ENCODE measurements around the gene SNX1.
"Not testable (repeated sequence)": the region's sequence is repeated elsewhere in the genome, so short reads cannot be mapped to it uniquely, and the experiment has no call there.

Gene SNX1

DNA sequence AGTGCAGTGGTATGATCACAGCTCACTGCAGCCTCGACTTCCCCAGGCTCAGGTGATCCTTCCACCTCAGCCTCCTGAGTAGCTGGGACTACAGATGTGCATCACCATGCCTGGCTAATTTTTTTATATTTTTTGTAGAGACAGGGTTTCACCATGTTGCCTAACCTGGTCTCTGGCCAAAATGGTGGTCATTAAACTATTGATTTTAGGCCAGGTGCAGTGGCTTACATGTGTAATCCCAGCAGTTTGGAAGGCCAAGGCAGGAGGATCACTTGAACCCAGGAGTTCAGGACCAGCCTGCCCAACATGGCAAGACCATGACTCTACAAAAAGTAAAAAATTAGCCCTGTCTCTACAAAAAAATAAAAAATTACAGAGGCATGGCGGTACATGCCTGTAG, 24.5 kb downstream of the SNX1 start:
- not testable (repeated sequence) for DNase-seq

DNA sequence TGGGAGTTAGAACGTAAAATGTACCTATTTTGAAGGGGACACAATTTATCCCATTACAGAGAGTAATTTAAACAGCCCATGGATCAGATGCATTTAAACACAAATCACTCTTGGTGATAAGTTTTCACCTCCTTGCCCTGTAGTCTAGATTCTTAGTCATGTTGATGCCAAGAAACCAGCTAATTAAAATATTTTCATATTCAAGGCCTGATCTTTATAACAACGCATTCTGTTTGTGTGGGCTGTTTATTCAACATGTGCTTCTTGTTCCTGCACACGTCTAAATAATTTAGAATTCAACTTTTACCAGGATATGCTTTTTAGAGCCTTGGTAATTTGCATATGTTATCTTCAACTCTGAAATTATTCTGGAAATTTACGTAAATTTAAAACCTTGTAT, 25.8 kb downstream of the SNX1 start:
- DNase-seq: no peak

DNA sequence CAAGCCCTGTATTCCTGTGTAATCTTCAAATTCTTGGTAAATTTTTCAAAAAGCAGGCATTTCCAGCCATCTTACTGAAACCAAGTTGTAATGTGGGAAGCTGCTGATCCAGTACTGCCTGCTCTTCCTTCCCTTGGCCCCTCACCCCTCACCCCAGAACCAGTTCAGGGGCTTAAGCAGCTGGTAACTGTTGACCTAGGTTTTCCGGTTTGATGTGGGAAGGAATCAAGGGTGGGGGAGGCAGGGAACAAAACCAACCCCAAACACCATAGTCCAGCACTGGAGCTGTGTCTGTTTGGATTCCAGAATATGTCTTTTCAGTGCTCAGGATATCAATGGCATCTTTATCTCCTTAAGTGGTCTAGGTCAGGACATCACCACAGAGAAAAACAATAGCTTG, 26.7 kb downstream of the SNX1 start:
- DNase-seq: no peak

GRCh38 chr15:64122936-64123351, 27.2 kb downstream of the SNX1 start:
- no peak for DNase-seq

DNA sequence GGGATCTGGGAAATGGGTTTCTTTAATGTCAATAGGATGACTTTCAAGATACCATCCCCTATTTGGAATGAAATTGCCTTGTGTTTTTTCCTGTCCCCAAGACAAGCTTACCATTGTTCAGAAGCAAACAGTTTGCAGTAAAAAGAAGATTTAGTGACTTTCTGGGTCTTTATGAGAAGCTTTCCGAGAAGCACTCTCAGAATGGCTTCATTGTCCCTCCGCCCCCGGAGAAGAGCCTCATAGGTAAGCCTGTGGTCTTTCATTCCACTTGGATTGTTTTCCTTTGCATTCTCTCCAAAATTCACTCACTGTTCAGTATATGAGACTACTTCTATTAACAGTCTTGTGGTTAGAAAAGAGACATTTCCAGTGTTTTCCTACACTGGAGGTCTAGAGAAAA, 30.2 kb downstream of the SNX1 start:
- no peak for DNase-seq

DNA sequence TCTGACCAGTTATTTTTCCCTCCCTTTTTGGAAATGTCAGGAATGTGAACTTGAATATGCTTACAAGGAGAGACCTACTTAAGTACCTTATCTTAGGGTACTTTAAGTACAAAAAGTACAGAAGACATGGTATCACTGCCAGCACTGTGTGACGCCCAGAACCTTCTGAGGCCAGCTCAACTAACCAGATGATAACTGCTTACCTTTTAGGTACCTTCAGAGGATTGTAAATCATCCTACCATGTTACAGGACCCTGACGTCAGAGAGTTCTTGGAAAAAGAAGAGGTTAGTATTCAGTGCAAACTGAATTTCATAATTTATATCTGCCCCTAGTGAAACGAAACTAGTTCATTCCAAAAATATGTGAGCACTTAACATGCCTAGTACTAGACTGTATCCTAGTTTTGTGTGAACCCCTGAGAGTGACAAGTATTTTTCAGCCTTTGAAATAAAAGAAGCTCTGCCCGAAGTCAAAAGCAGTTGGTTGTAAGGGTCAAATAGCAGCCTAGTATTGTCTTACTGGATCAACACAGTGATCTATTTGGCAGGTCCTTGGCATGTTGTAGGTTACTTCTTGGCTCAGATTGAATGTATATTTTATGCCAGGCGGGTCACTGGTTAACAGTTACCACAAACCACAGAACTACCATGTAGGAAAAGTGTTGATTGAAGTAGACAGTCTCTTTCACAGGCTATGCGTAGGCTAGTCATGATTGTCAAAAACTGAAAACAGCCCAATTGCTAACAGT, 31.9 kb downstream of the SNX1 start:
- DNase-seq: no peak

DNA sequence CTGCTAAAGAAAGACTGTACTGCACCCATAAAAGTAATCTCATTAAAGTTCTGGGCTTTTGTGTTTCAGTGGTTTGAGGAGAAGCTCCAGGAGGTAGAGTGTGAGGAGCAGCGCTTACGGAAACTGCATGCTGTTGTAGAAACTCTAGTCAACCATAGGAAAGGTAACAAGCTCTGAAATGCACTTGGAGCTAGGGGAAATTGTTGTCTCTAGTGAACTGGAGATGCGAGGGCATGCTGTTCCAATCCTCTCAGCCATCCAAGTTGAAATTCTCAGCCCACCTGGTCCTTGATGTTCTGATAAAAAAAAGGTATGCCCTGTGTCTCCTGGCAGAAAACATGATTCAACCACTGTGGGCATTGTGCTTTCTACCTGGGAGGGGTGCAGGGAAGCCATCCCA, 34.4 kb downstream of the SNX1 start:
- DNase-seq: no peak

DNA sequence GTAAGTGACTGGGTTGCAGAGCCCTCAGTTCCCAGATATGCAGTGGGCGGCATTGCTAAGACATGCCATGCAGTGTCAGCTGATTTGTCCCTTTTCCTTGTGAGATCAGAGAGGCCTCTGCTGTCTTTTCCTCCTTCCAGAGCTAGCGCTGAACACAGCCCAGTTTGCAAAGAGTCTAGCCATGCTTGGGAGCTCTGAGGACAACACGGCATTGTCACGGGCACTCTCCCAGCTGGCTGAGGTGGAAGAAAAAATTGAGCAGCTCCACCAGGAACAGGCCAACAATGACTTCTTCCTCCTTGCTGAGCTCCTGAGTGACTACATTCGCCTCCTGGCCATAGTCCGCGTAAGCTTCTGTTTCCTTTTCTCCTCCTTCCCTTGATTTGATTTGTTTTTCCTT, 35.8 kb downstream of the SNX1 start:
- DNase-seq: no peak

DNA sequence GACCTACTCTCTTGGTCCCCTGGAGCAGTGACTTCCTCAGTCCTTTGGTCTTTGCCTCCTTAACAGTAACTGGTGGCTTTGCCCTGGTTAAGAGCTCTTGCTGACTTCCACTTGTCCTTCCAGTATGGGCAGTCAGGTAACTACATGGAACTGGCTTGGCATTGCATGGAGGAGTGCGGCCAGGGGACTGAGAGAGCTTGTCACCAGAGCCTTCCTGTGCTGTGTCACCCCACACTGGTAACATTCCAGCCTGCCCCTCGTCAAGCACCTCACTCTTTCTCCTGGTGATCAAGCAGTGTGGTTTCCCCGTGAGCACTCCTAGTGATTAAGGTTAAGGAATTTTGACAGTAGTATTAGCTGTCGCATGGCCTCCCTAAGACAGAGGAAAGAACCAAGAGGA, 36.4 kb downstream of the SNX1 start:
- DNase-seq: no peak

DNA sequence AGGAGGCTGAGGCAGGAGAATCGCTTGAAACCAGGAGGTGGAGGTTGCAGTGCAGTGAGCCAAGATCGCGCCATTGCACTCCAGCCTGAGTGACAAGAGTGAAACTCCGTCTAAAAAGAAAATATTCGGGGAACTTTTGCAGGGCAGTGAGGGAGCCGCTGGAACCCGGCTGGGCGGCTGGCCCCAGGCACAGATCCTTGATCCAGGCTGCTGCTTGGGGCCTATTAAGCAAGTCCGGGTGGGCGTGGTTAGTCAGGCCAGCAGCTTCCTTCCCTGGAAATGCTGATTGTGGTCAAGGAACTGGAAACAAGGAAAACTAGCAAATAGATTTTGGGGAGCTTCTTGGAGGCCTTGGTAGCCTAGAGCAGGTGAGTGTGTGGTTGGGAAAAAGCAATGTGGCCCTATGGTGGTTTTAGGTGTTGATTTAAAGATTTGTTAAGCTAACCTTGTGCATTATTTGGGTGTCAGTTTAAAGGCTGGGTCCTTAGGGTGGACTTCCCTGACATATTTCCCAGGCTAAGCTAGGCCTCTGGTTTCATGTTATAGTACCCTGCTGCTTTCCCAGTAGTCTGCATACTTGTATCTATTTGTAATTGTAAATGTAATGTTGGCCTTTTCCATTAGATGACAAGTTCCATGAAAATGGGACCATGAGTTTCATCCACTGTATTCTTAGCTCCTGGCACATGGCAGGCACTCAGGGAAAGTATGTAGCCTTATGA, 38.0 kb downstream of the SNX1 start:
- DNase-seq: no peak

- no peak for DNase-seq
Observed at GRCh38 chr15:64134345-64134829, 38.6 kb downstream of the SNX1 start.

DNA sequence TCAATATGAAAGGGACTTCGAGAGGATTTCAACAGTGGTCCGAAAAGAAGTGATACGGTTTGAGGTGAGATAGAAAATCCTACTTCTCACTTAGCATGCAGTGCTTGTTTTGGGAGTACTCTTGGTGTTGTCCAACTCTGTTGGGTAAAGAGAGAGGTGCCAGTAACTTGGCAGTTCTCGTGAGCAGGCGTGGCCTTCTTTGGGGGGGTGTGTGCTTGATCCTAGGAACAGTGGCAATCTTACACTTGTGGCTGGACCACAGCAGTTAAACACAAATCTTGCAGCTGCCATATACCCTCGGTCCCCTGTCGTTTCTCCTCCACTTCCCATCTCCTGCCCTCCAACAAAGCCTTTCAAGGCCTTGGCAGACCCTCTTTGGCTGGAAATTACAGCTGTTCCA, 40.6 kb downstream of the SNX1 start:
- DNase-seq: no peak

DNA sequence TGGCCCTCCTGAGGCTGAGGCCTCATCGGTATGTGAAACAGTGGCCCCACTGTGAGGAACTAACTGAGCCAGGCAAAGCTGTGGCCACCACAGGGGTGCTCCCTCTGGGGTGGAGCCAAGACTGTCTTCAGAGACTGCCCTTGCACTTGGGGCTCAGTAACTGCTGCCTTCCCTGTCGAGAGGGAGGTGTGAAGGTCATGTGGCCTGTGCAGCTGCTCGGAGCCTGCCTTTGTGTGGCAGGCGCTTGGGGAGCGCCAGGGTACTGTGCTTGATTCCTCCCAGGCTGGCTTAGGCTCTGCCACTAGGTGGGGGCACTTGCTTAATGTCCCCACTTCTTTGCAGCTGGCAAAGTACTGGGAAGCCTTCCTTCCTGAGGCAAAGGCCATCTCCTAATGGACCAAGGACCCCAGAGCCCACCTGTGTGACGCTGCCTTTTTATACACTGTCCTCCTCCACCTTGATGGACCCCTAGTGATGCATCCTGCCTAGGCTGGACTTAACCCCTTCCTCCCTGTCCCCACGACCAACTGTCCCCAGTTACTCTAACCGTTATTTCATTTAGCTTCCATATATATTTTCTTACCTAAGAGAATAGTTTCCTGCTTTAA, 41.5 kb downstream of the SNX1 start:
- DNase-seq: no peak

DNA sequence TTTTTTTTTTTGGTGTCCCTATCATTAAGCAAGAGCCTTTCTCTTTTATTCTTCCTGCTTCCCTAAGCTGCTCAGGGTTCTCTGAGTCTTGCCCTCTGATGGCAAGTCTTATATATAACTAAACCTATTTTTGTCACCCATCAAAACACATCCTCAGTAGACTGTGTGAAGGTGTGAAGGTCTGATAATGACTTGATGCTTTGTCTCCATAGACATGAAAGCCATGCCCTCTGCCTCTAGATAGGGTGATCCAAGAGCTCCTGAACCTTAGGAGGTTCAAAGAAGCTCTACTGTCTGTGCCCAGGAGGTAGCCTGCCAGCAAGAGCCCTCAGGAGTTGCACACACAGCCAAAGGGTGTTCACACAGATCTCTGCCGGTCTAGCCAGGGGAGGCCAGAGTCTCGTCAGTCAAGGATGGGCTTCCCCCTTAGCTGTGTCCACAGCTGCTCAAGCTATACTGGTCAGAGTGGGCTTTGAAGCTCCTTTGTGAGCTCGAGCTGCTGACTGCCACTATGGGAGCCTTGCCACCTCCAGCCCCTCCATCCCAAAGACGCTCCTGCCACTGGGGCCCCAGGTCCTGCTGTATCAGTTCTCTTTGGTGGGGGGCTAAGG, 42.7 kb downstream of the SNX1 start:
- no peak for DNase-seq

DNA sequence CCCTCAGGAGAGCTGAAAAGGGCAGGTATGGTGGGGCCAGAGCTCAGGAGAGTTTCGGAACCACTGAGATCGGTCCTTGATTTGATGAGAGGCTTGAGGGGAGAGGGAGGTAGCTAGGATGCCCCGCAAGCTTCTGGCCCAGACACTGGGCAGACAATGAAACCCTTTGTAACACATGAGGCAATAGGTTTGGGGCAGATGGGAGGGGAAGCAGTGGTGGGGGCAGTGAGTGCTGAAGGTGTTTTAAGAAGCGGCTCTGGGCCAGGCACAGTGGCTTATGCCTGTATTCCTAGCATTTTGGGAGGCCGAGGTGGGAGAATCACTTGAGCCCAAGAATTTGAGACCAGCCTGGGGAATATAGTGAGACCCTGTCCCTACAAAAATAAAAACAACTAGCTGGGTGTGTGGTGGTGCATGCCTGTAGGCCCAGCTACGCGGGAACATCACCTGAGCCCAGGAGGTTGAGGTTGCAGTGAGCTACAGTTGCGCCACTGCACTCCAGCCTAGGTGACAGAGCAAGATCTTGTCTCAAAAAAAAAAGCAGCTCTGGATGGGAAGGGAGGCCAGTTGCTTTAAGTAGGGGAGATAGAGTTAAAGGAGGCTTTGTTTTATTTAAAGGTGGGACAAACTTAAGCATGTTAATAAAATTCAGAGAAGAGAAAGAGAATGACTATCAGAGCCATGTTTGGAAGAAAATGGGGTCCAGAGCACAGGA, 46.2 kb downstream of the SNX1 start:
- no peak for DNase-seq

DNA sequence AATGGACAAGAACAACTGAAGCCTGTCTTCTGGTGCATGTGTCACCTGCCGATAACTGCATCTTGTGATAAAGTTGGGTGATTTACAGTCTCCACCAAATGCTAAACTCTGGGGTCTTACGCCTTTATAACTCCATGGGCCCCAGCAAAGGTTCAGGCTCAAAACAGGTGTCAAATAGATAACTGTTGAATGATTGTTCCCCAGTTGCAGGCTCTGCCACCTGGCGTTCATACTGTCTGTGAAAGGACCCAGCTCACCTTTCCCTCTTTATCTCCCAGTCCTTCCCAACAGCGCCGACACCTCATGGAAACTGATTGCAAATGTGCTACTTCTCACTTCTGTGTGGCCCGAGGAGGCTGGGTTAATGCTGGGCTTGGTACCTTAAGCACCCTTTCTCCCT, 47.5 kb downstream of the SNX1 start:
- no peak for DNase-seq

- DNase-seq: no peak
Observed at GRCh38 chr15:64144192-64144564, 48.4 kb downstream of the SNX1 start.

DNA sequence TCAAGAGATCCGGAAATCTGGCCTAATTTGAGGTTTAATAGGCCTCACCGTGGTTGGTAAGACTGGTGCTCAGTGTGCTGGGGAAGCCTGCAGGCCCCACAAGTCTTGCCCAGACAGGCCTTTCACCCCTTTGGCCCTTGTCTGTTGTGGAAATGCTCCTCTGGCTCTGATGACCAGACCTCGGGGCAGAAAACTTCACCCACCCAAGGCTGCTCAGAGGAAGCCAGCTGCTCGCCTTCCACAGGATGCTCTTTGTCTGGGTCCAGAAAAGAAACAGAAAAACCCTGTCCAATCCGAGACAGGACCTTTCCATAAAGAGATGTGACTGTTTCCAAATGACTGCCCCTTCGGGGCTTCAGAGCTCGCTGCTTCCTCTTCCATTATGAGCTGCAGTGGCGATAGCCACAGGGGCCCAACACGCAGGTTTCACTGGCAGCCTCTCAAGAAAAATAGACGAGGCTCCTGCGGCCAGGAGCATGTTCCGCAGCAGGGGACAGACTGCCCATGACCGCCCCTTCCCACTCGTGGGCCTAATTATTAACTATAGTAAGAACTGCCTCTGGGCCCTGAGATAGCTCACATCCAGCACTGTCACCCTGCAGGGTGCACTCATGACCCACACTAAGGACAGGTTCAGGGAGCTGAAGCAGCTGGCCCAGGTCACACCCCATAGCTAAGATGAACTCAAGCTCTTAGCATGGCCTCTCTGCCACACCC, 48.9 kb downstream of the SNX1 start:
- DNase-seq: no peak

GRCh38 chr15:64146041-64146440, 50.3 kb downstream of the SNX1 start:
- no peak for DNase-seq

- no peak for DNase-seq
Observed at GRCh38 chr15:64146520-64146884, 50.7 kb downstream of the SNX1 start.

- no peak for DNase-seq
Observed at GRCh38 chr15:64146885-64147681, 51.3 kb downstream of the SNX1 start.

DNA sequence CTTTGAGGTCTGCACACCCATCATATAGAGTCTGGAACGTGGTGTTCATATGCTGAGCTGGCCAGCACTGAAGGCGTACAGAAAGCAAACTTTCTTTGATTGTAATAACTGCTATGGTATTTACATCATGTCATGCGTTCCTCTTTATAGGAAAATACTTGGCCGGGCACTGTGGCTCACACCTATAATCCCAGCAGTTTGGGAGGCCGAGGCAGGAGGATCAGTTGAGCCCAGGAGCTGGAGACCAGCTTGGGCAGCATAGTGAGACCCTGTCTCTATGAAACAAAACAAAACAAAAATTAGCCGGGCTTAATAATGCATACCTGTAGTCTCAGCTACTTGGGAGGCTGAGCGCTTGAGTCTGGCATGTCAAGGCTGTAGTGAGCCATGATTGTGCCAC, 52.4 kb downstream of the SNX1 start:
- DNase-seq: no peak
